GM21786 (cell line): Measurements from ENCODE around the gene SOCS3.
A peak's percentile ranks its signal among the peaks of the same experiment; 100 is the strongest.

Experiments
- ATAC-seq: cut with Tn5 transposase; IDR thresholded peaks from one replicate; pipeline ENCODE4 v1.9.1; 2021; ENCODE audit not compliant: unreplicated experiment

Gene SOCS3

DNA sequence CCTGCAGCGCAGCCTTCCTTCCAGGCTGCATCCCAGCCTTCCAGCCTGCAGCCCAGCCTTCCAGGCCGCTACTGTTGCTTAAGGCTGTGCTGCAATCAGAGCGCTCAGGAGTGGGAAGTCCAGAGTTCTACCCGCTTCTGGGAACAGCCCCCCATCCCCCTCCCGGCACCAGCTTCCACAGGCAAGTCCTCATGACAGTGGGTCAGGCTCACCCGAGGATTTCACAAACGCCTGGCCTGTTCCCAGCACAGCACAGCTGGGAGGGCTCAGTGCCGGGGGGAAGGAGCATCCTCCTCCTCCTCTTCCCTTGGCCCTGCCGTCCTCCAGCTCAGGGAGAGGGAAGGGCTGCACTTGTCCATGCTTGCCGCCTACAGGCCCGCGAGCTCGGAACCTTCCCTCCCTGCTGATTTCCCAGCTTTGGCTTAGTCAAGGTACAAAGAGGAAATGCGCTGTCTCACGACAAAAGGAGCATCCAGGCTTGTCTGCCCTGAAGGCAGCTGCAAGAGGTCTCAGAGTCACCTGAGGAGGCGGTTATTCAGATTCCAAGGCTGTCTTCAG, 8.3 kb downstream of the SOCS3 start:
- ATAC-seq = no peak

DNA sequence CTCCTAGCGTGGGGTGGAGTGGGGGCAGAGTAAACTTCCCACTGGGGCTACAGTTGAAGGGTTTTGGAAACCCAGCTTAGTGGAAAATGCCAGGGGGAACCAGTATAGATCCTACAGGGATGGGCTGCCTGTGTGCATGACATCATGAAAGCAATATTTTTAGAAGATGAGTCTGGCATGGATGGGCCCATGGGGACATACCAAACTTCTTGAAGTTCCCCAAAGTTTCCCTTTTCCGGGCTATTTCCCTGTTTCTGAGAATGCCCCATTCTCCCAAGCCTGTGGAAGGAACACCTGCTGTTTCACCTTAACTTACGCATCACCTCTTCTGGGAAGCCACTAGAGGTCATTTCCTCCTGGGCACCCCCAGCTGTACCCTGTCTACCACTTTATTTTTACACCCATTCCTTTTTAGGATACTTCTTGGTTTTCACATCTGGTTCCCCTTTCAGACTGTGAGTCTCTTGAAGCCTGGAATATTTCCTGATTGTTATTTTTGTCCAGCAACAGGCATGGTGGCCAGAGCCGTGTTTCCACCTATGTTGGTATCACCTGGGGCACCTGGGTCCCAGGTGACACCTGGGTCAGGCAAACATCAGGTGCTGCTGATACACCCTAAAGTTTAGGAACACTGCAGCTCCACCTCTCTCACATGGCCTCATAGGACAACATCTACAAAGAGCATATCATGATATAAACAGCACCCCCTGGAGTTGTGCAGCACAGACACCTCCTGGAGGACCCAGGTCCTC, 9.8 kb downstream of the SOCS3 start:
- no peak for ATAC-seq

DNA sequence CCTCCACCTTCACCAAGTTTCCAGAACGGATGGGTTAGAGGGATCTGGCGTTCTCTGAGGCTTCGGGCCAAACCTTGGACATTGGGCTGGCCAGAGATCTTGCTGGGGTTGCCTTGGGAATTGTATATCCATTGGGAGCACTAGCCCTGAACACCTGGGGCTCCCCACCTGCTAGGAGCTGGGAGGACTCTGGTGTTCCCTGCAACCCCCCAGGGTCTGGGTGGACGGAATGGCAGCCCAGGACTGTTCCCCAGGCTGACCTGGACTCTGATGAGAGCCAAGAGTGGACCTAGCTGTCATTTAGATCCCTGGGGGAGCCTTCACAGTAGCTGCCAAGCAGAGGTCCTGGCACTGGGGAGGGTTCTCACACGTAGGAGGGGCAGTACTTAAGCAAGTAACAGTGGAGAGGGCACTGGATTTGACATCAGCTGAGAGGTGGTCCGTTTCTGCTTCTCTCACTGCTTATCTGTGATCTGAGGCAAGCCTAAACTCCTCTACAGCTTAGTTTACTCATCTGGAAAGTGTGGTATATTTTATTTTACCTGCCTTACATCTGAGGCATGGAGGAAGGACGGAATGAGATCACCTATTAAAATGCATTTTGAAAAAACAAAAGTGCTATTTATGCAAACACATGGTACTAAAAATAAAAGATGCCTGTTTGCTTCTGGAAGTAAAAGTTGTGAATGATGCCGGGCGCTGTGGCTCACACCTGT, 11.7 kb downstream of the SOCS3 start:
- ATAC-seq = no peak

DNA sequence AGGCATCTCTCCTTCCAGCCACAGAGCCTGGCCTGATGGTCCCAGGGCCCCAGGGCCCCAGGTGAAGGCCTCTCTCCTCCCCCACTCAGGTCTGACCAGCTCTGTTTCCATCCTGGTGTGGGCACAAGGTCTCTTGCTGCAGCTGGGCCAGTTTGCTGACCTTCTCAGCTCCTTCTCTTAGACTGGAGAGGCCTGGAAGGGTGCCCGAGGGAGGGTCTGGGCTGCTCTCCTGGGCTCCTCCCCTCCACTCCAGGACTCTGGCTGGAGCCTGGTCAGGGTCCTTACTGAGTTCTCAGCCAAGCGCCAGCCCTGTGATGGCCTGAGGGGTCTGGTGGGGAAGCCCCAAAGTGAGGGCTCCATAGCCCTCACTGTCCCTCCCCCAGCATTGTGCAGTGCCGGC, 12.4 kb downstream of the SOCS3 start:
- ATAC-seq = no peak

DNA sequence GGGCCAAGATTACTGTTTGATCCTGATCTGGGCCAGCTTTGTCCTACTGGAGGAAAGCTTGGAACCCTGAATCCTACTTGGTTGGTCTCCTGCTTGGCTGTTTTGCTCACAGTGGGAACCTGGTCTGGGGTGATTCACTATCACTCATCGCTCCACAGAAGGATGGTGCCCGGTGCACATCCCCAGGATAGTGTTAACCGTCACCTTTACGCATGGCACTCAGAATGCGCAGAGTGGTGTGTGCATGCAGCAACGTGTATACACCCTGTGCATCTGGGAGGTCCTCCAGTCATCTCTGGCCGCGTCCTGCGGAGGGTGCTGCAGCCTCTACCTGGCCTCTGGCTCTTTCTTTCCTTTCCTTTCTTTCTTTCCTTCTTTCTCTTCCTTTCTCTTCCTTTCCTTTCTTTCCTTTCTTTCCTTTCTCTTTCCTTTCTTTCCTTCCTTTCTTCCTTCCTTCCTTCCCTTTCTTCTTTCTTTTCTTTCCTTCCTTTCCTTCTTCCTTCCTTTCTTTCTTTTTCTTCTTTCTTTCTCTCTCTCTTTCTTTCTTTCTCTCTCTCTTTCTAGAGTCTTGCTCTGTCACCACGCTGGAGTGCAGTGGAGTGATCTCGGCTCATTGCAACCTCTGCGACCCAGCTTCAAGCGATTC, 13.1 kb downstream of the SOCS3 start:
- no peak for ATAC-seq

DNA sequence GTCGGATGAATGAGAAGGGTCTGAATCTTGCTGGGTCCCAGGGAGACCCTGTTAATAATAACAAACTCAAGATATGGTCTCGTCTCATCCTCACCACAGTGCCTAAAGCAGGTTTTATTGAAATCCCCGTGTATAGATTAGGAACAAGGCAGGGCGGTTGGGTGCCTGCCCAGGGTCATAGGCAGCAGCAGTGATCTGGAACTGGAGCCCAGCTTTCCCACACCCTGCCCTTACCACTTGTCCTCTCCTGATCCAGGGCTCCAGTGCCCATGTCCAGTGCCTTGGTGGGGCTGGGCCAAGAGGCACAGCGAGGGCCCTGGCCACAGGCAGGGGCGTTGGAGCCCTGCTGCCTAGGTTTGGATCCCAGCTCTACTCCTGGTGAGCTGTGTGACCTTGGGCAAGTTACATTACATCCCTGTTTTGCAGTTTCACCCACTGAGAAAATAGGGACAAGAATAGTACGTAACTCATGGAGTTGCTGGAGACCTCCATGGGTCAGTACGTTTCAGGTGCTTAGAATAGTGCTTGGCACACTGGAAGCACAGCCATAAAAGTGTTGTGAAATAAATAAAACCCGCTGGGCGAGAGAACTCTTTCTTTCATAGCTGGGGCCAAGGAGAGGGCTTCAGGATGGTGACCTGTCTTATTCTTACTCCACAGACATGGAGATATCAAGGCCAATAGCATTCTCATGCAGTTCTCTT, 13.9 kb downstream of the SOCS3 start:
- ATAC-seq = no peak

DNA sequence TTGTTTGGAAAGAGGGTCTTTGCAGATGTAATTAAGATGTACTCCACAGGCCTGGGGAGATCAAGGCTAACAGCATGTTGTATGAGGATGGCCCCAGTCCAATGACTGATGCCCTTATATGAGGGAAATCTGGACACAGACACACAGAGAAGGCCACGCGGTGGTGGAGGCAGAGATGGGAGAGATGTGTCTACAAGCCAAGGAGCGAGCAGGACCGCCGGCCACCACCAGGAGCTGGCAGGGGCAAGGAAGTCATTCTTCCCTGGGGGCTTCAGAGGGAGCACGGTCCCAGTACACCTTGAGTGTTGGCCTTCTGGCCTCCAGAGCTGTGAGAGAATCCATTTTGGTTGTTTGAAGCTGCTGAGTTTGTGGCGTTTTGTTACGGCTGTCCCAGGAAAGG, 14.7 kb downstream of the SOCS3 start:
- no peak for ATAC-seq

DNA sequence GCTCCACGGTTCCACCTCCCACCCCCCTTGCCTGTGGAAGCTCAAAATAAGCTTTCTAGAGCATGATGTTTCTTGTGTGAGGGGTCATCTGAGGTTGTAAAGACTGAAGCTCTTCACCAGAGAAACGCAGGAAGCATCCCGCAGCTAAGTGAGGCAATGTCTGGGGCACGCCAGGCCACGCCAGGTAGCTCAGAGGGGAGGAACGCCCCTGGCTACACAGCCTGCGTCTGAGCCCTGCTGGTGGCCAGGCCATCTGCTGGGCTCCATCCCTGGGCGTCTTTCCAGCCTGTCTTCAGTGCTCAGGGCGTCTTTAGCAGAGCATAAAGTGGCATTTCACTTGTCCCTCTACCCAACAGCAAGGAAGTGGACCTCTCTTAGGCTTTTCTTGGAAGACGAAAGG, 15.2 kb downstream of the SOCS3 start:
- ATAC-seq = no peak

DNA sequence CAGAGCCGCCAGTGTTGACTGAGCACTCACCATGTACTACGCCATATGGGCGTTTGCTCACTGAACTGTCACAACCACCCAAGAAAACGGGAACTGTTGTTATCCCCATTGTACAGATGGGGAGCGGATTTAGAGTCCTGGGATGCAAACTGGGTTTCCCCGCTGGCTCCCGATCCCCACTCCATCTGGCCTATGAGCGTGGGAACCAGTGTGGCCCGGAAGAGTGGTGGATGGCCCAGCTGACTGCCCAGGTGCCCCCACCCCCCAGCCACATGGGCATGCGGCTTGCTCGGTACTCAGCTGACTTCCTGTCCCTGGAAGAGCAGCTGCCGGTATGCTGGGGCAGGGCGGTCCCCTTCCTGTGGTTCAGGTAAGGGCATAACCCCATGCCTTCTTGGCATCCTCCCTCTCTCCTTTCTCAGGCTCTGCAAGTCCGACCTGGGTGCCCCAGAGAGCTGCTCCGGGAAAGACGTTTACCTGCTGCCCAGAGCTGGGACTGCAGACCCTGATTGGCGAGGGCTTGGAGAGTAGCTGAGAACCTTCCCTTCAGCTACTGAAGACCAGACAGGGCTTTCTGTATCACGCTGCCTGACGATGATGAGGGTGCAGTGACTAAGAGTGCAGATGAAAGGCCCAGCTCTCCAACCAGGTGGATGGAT, 16.2 kb downstream of the SOCS3 start:
- ATAC-seq = no peak

DNA sequence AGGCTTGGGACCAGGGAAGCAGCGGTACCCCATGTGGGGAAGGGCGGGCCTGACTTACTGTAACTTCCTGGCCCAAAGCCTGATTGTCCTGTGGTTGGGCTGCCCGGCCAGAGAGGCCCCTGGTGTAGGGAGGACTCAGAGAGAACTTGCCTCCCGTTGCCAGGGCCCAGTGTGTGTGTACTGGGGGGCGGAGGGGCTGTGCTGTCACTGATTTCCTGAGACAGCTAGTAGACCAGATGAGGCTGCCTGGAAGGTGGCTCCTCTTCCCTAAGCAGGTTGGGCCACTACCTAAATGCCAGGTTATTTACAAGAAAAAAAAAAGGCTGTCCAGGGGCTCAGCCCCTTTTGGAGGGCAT, 16.7 kb downstream of the SOCS3 start:
- no peak for ATAC-seq

DNA sequence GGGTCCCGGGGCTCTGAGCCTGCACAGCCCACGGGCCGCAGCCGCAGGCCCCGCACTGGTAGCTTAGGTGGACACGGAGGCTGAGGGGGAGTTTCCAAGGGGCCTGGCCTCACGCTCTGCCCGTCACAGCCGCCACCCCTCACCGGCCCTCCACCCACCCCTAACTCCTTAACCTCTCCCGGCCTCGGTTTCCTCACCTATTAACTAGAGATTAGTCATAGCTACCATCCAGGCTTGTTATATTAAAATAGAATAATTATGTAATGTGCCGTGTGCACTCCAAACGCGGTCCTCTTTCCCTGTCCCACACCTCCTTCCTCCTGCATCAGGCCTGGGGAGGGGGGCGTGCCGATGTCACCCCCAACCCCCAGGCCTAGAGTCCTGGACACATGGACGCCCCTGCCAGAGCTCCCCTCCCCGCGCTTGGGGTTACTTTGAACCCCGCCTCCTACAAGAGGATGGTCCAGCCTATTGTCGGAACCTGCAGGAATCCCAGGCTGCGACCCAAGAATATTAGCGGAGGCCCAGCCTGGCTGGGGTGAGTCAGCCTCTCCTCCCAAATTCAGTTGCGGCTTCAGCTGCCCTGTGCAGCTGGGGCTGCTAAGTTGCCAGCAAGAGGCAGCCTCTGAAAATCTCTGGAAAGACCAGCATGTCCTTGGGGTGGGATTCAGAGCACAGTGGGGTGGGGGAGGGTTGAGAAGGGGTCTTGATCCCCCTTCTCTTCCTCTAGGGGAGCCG, 17.3 kb downstream of the SOCS3 start:
- ATAC-seq = no peak

DNA sequence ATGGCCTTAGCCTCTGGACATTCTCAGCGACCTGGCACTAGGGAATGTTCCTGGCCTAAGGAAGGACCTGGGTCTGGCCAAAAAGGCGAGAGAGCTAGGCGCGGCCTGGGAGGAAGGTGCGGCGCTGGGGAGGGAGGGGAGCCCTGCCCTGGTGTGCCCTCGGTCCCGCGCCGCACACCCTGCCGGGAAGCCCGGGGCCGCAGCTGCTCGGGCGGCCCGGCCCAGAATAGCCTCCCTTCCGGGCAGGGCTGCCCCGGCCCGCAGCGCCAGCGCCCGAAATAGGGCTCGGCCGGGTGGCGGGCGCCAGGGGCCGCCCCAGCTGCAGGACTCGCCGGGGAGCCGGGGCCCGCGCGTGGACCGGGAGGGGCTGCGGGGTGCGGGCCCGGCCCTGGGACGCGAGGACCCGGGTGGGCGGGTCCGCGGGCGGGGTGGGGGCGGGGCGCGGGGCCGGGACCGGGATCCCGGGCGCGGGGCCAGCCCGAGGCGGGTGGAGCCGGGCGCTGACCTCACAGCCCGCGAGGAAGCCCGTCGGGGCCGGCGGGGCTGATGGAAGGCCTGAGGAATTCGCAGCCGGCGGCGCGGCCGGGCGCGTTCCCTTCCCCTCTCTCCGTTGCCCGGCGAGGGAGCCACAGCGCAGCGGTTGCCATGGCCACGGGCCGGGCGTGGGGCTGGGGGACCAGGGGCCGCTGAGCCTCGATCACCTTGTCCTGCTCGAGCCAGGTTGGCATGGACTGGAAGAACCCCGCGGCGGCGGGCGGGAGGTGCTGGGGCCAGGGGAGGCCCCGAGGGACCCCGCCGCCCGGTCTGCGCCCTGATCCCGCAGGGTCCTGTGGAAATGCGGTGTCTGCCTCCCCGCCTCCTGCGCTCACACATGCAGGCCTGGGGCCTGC, 18.1 kb downstream of the SOCS3 start:
- ATAC-seq = no peak

DNA sequence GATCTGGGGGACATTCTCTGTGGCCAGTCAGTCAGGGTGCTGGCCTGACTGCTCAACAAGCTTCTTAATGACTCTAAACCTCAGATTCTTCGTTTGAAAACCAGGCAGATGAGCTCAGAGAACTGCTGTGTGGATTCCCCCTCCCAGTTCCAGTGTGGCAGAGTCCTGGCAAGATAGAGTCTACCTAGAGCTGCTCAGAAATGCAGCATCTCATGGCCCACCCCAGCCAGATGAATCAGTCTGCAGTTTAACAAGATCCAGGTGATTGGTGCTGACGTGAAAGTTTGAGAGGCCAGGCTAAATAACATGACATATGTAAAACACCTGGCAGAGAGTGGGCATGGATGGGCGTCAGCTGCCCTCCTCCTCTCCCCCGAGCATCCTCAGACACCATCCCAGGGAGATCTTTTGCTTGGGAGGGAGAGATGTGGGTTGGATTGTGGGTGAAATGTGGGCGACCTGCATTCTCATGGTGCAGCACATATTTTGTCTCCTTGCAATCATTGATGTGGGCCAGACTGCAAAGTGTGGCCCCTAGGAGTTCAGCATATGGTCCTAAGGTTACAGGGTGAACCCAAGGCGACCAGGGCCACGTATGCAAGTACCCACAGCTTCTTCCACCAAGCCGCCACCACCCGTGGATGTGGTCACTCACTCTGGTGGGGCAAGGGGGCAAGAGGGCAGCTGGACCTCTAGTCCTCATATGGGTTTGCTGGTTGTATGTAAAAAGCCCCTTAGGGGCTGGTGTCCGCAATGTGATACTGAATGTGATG, 19.5 kb downstream of the SOCS3 start:
- no peak for ATAC-seq

DNA sequence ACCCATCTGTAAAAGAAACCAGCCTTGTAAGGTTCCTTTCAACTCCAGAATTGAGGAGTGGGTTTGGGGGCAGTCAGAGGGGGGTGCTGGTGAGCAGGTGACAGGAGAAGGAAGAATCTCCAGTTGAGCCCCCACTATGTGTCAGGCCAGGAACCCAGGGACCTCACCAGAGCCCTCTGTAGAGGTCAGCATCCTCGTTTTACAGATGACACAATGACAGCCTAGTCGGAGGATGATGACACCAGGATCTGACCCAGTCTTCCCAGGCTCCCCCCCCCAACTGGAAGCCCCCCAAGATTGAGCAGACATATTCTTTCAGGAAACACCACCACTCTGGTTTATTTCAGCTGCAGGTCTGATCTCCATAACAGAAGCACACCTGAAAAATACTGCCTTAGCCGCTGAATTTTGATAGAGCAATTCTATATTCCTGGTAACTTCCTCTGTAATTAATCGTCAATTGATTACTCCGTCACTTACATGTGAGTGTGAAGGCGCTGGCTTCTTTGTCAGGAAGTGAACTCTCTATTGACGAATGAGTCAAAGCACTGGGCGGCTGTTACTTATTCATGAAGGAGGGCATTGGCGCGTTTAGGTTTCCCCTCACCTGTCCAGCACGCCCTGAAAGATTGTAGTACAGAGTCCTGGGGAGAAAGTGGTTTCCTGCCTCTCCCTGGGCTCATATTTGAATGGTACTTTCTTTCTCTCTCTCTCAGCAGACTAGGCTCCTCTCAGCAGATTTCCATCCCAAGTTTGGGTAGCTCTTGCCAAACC, 21.2 kb downstream of the SOCS3 start:
- no peak for ATAC-seq

DNA sequence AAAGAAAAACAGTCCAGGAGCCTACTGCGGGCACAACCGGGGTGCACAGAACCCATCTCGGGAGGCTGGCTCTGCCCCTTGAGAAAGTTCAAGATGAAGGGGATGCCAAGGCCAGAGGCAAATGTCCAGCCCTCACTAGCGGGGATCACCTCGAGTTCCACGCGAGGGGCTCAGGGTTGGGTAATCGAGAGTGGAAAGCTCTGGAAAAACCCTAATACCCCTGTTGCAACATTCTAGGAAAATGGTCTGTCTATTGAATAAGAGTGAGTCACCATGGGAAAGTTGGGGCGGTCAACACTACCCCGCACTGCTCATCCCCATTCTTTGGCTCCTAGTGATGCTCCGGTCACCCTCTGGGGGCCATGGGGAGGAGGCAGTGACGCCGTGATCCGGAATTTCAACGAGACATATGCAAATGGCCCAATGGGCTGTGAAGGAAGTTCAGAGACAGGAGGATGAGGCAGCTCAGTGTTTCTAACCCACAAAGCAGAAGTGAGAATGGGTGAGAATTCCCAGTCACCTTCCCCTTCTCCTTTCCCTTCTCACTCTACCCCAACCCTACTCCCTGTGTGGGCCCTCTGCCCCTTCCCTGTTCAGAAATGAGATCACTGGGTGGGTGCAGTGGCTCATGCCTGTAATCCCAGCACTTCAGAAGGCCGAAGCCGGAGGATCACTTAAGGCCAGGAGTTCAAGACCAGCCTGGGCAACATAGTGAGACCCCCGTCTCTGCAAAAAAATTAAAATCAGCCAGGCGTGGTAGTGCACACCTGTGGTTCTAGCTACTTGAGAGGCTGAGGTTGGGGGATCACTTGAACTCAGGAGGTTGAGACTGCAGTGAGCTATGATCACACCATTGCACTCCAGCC, 22.4 kb downstream of the SOCS3 start:
- ATAC-seq = peak; percentile 55

DNA sequence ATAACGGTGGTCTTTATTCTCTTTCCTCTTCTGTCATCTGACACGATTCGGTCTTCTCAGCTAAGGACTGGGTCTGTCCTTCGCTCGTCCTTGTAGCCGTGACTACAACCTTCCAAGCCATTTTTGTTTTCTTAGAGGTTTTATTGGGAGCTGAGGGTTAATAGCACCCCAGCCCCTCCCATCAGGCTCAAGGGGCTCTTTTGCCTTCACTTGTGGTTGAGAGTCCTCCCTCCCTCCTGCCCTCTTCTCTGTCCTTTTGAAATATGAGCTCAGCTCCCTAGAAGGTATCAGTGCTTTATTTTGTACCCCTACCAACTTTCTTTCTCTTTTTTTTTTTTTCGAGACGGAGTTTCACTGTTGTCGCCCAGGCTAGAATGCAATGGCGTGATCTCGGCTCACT, 24.7 kb downstream of the SOCS3 start:
- ATAC-seq = no peak

DNA sequence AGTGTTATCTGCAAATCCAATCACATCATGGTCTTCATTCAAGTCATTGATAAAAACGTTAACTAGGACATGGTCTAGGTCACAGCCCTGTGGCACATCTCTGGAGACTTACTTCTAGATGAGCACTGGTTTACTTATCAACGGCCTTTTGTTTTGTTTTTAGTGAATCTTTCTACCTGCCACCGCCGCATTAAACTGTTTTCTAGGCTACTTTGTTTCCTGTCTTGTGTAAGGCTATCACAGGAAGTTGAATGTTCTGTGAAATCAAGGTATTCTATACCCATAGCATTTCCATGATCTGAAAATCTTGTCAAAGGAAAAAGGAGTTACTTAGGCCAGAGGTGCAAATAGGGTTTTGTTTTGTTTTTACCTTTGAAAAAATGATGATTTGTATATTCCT, 26.9 kb downstream of the SOCS3 start:
- no peak for ATAC-seq
